Measurements from ENCODE around the gene DNAJB14. TPM values are rescaled to one million over a fixed set of nuclear protein-coding genes. Genes with fewer than 3 reads are reported as not detected.

DNAJB14 gene
- total RNA-seq, 1 donor from 2014 or later, result 60.5 TPM

- Mint-ChIP-seq H3K4me1 (ENCODE audit: low read depth, unreplicated experiment) (peaks cover 17% of the 10 kb centered on the region), H3K4me3 (ENCODE audit: unreplicated experiment) (peak overlapping the region; percentile 98), H3K9me3 (ENCODE audit: unreplicated experiment) (no peaks in the 10 kb centered on the region), H3K27ac (ENCODE audit: unreplicated experiment) (peak overlapping the region; percentile 95), H3K36me3 (ENCODE audit: low read depth, unreplicated experiment) (no peaks in the 10 kb centered on the region), H3K27me3 (ENCODE audit: low read depth, unreplicated experiment) (no peaks in the 10 kb centered on the region)
- H2AFZ ChIP-seq (ENCODE audit: low read depth, low read length), result peak overlapping the region; percentile 79
- peak overlapping the region; percentile 93 for H3K9ac ChIP-seq (ENCODE audit: low read length)
- DNase-seq (ENCODE audit: low read depth) (peak; percentile 3), FAIRE-seq (no peak)
- H4K20me1 ChIP-seq (ENCODE audit: insufficient read depth, low read length), result no peaks in the 10 kb centered on the region
- peaks cover 5% of the 10 kb centered on the region for H3K4me1 ChIP-seq (ENCODE audit: insufficient read depth, low read length)
- peaks cover 8% of the 10 kb centered on the region for H3K36me3 ChIP-seq (ENCODE audit: insufficient read depth, low read length)
- no peaks in the 10 kb centered on the region for H3K9me3 ChIP-seq (ENCODE audit: insufficient read depth, low read depth, low read length)
- peak overlapping the region; percentile 93 for H3K4me2 ChIP-seq (ENCODE audit: low read length)
- no peaks in the 10 kb centered on the region for H3K27me3 ChIP-seq (ENCODE audit: insufficient read depth, low read length)
- TF ChIP-seq EZH2 (IDR thresholded peaks at IDR 0.05; ENCODE audit: insufficient read depth, low read length) (no peak), CTCF (IDR thresholded peaks at IDR 0.05; ENCODE audit: insufficient read depth, low read depth, low read length) (no peak)
- peak overlapping the region; percentile 92 for H3K4me3 ChIP-seq (ENCODE audit: insufficient read depth, low read depth, low read length)
- H3K79me2 ChIP-seq (ENCODE audit: insufficient read depth, low read length), result peaks cover 55% of the 10 kb centered on the region
- H3K27ac ChIP-seq (ENCODE audit: low read depth, low read length), result peak overlapping the region; percentile 92
Observed at GRCh38 chr4:99893839-99894160, 52.6 kb downstream of the DNAJB14 start.

GRCh38 chr4:99893029-99893428, 53.4 kb downstream of the DNAJB14 start:
- Histone ChIP-seq H2AFZ (ENCODE audit: low read depth, low read length) (no peak overlapping the region), H3K9ac (ENCODE audit: low read length) (peak overlapping the region; percentile 93), H3K27ac (ENCODE audit: low read depth, low read length) (no peak overlapping the region), H3K79me2 (ENCODE audit: insufficient read depth, low read length) (peaks cover 58% of the 10 kb centered on the region), H3K9me3 (ENCODE audit: insufficient read depth, low read depth, low read length) (no peaks in the 10 kb centered on the region), H4K20me1 (ENCODE audit: insufficient read depth, low read length) (no peaks in the 10 kb centered on the region), H3K4me3 (ENCODE audit: insufficient read depth, low read depth, low read length) (peak overlapping the region; percentile 92), H3K4me1 (ENCODE audit: insufficient read depth, low read length) (peaks cover 5% of the 10 kb centered on the region), H3K36me3 (ENCODE audit: insufficient read depth, low read length) (peaks cover 8% of the 10 kb centered on the region), H3K4me2 (ENCODE audit: low read length) (peak overlapping the region; percentile 93), H3K27me3 (ENCODE audit: insufficient read depth, low read length) (no peaks in the 10 kb centered on the region)
- Mint-ChIP-seq H3K27ac (ENCODE audit: unreplicated experiment) (peak overlapping the region; percentile 95), H3K27me3 (ENCODE audit: low read depth, unreplicated experiment) (no peaks in the 10 kb centered on the region), H3K9me3 (ENCODE audit: unreplicated experiment) (no peaks in the 10 kb centered on the region), H3K4me3 (ENCODE audit: unreplicated experiment) (peak overlapping the region; percentile 98), H3K4me1 (ENCODE audit: low read depth, unreplicated experiment) (peaks cover 17% of the 10 kb centered on the region), H3K36me3 (ENCODE audit: low read depth, unreplicated experiment) (no peaks in the 10 kb centered on the region)
- DNase-seq (ENCODE audit: low read depth), result no peak
- no peak for TF ChIP-seq CTCF (IDR thresholded peaks at IDR 0.05; ENCODE audit: insufficient read depth, low read depth, low read length)
- no peak for TF ChIP-seq EZH2 (IDR thresholded peaks at IDR 0.05; ENCODE audit: insufficient read depth, low read length)
- FAIRE-seq, result peak; percentile 62

GRCh38 chr4:99891351-99891750, 55.1 kb downstream of the DNAJB14 start:
- no peaks in the 10 kb centered on the region for H3K9me3 ChIP-seq (ENCODE audit: insufficient read depth, low read depth, low read length)
- no peak overlapping the region for H3K4me2 ChIP-seq (ENCODE audit: low read length)
- peak overlapping the region; percentile 58 for H3K4me3 Mint-ChIP-seq (ENCODE audit: unreplicated experiment)
- DNase-seq (ENCODE audit: low read depth) (no peak), FAIRE-seq (no peak)
- H3K4me1 Mint-ChIP-seq (ENCODE audit: low read depth, unreplicated experiment), result peaks cover 21% of the 10 kb centered on the region
- H3K9ac ChIP-seq (ENCODE audit: low read length), result no peak overlapping the region
- H2AFZ ChIP-seq (ENCODE audit: low read depth, low read length), result no peak overlapping the region
- no peak overlapping the region for H3K27ac ChIP-seq (ENCODE audit: low read depth, low read length)
- peaks cover 65% of the 10 kb centered on the region for H3K79me2 ChIP-seq (ENCODE audit: insufficient read depth, low read length)
- no peak for TF ChIP-seq CTCF (IDR thresholded peaks at IDR 0.05; ENCODE audit: insufficient read depth, low read depth, low read length)
- no peak for TF ChIP-seq EZH2 (IDR thresholded peaks at IDR 0.05; ENCODE audit: insufficient read depth, low read length)
- no peaks in the 10 kb centered on the region for H3K27me3 Mint-ChIP-seq (ENCODE audit: low read depth, unreplicated experiment)
- peaks cover 5% of the 10 kb centered on the region for H3K4me1 ChIP-seq (ENCODE audit: insufficient read depth, low read length)
- no peak overlapping the region for H3K27ac Mint-ChIP-seq (ENCODE audit: unreplicated experiment)
- H3K9me3 Mint-ChIP-seq (ENCODE audit: unreplicated experiment), result no peaks in the 10 kb centered on the region
- peaks cover 8% of the 10 kb centered on the region for H3K36me3 ChIP-seq (ENCODE audit: insufficient read depth, low read length)
- no peaks in the 10 kb centered on the region for H3K27me3 ChIP-seq (ENCODE audit: insufficient read depth, low read length)
- H3K4me3 ChIP-seq (ENCODE audit: insufficient read depth, low read depth, low read length), result no peak overlapping the region
- H4K20me1 ChIP-seq (ENCODE audit: insufficient read depth, low read length), result no peaks in the 10 kb centered on the region
- H3K36me3 Mint-ChIP-seq (ENCODE audit: low read depth, unreplicated experiment), result no peaks in the 10 kb centered on the region

Measured in astrocyte (in vitro differentiated cells and primary cell).